ENCODE results near the gene CPPED1. TPM values are rescaled to one million over a fixed set of nuclear protein-coding genes. Genes with fewer than 3 reads are reported as not detected.

CPPED1 gene
- total RNA-seq, 1 experiment from 2014 or later, result 34.9 TPM

DNA sequence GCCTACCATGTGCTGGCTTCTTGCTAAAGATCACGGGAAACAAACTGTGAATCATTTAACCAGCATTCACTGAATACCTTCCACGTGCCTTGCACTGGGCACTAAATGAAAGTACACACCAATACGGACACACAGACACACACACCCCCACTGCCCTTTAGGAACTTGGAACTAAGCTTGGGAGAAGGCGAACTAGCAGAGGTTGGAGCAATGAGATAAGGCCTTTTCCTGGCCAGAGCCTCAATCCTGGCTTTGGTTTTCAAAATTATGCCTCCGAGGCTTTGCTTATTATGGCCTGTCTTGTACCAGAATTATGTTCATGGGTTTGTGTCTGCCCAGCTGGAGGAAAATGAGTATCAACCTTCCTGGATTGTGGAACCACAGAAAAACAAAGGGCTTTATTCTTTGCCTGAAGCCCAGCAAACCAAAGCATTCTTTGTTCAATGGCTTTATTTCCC is 32.3 kb downstream of the CPPED1 start:
- no peak for DNase-seq
- intact Hi-C loops (cut with micrococcal nuclease; ENCODE audit: unreplicated experiment), result no loop called here
- H3K4me1 ChIP-seq, result no peaks in the 10 kb centered on the region
- Mint-ChIP-seq H3K36me3 (ENCODE audit: insufficient read depth, unreplicated experiment) (peaks cover 1% of the 10 kb centered on the region), H3K27me3 (ENCODE audit: insufficient read depth, unreplicated experiment) (no peaks in the 10 kb centered on the region), H3K4me1 (ENCODE audit: low read depth, unreplicated experiment) (no peaks in the 10 kb centered on the region), H3K27ac (ENCODE audit: unreplicated experiment) (no peak overlapping the region), H3K4me3 (ENCODE audit: unreplicated experiment) (no peak overlapping the region), H3K9me3 (ENCODE audit: unreplicated experiment) (no peaks in the 10 kb centered on the region)
- ChIA-PET CTCF (no interaction called here), POLR2A (no interaction called here)
- no peaks in the 10 kb centered on the region for H3K27me3 ChIP-seq (replicated peaks; ENCODE audit: control insufficient read depth, insufficient read depth, low read length)
- no peaks in the 10 kb centered on the region for H3K9me3 ChIP-seq
- H3K36me3 ChIP-seq (ENCODE audit: control insufficient read depth, insufficient read depth, low read length), result no peaks in the 10 kb centered on the region; the same call in 1 of the 2 replicates
- no TSS peak for BruUV-seq (replicated peaks)
- TF ChIP-seq, protein P1, sequence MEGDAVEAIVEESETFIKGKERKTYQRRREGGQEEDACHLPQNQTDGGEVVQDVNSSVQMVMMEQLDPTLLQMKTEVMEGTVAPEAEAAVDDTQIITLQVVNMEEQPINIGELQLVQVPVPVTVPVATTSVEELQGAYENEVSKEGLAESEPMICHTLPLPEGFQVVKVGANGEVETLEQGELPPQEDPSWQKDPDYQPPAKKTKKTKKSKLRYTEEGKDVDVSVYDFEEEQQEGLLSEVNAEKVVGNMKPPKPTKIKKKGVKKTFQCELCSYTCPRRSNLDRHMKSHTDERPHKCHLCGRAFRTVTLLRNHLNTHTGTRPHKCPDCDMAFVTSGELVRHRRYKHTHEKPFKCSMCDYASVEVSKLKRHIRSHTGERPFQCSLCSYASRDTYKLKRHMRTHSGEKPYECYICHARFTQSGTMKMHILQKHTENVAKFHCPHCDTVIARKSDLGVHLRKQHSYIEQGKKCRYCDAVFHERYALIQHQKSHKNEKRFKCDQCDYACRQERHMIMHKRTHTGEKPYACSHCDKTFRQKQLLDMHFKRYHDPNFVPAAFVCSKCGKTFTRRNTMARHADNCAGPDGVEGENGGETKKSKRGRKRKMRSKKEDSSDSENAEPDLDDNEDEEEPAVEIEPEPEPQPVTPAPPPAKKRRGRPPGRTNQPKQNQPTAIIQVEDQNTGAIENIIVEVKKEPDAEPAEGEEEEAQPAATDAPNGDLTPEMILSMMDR (IDR thresholded peaks at IDR 0.05; ENCODE audit: insufficient read depth in 1 of 2, low read depth in 1 of 2, low read length in 1 of 2, severe bottlenecking in 1 of 2, unreplicated experiment in 1 of 2), result no peak
- H3K4me3 ChIP-seq (ENCODE audit: low read depth, low read length), result no peak overlapping the region

GRCh38 chr16:12769525-12769924 is 34.2 kb downstream of the CPPED1 start:
- BruUV-seq (replicated peaks), result no TSS peak
- H3K4me1 ChIP-seq, result 0 out of 2 replicates have a peak, but pooled peaks cover 2% of the 10 kb centered on the region
- POLR2A ChIA-PET, result no interaction called here
- intact Hi-C loops (cut with micrococcal nuclease; ENCODE audit: unreplicated experiment), result no loop called here
- peaks cover 6% of the 10 kb centered on the region for H3K36me3 Mint-ChIP-seq (ENCODE audit: insufficient read depth, unreplicated experiment)
- H3K4me1 Mint-ChIP-seq (ENCODE audit: low read depth, unreplicated experiment), result no peaks in the 10 kb centered on the region
- CTCF ChIA-PET, result no interaction called here
- H3K9me3 ChIP-seq, result no peaks in the 10 kb centered on the region
- no peaks in the 10 kb centered on the region; the same call in 1 of the 2 replicates for H3K36me3 ChIP-seq (ENCODE audit: control insufficient read depth, insufficient read depth, low read length)
- H3K9me3 Mint-ChIP-seq (ENCODE audit: unreplicated experiment), result no peaks in the 10 kb centered on the region
- no peaks in the 10 kb centered on the region for H3K27me3 Mint-ChIP-seq (ENCODE audit: insufficient read depth, unreplicated experiment)
- H3K27me3 ChIP-seq (replicated peaks; ENCODE audit: control insufficient read depth, insufficient read depth, low read length), result no peaks in the 10 kb centered on the region
- no peak overlapping the region for H3K27ac Mint-ChIP-seq (ENCODE audit: unreplicated experiment)
- no peak overlapping the region for H3K4me3 ChIP-seq (ENCODE audit: low read depth, low read length)
- no peak overlapping the region for H3K4me3 Mint-ChIP-seq (ENCODE audit: unreplicated experiment)
- TF ChIP-seq, protein P1 (IDR thresholded peaks at IDR 0.05; ENCODE audit: insufficient read depth in 1 of 2, low read depth in 1 of 2, low read length in 1 of 2, severe bottlenecking in 1 of 2, unreplicated experiment in 1 of 2), result no peak
- DNase-seq, result no peak

GRCh38 chr16:12767897-12768296 is 35.8 kb downstream of the CPPED1 start:
- H3K4me3 ChIP-seq (ENCODE audit: low read depth, low read length), result no peak overlapping the region
- intact Hi-C loops (cut with micrococcal nuclease; ENCODE audit: unreplicated experiment), result no loop called here
- DNase-seq, result no peak
- no peaks in the 10 kb centered on the region for H3K27me3 ChIP-seq (replicated peaks; ENCODE audit: control insufficient read depth, insufficient read depth, low read length)
- H3K4me1 ChIP-seq, result peaks cover 12% of the 10 kb centered on the region
- BruUV-seq (replicated peaks), result no TSS peak
- Mint-ChIP-seq H3K27ac (ENCODE audit: unreplicated experiment) (no peak overlapping the region), H3K4me3 (ENCODE audit: unreplicated experiment) (no peak overlapping the region), H3K9me3 (ENCODE audit: unreplicated experiment) (no peaks in the 10 kb centered on the region), H3K4me1 (ENCODE audit: low read depth, unreplicated experiment) (no peaks in the 10 kb centered on the region), H3K36me3 (ENCODE audit: insufficient read depth, unreplicated experiment) (peaks cover 6% of the 10 kb centered on the region), H3K27me3 (ENCODE audit: insufficient read depth, unreplicated experiment) (no peaks in the 10 kb centered on the region)
- no peaks in the 10 kb centered on the region for H3K9me3 ChIP-seq
- POLR2A ChIA-PET, result no interaction called here
- CTCF ChIA-PET, result no interaction called here
- TF ChIP-seq, protein P1 (IDR thresholded peaks at IDR 0.05; ENCODE audit: insufficient read depth in 1 of 2, low read depth in 1 of 2, low read length in 1 of 2, severe bottlenecking in 1 of 2, unreplicated experiment in 1 of 2), result no peak
- no peaks in the 10 kb centered on the region; the same call in 1 of the 2 replicates for H3K36me3 ChIP-seq (ENCODE audit: control insufficient read depth, insufficient read depth, low read length)
